HCT116 (cell line): Measurements from ENCODE around the gene RPS6KL1. TPM values are rescaled to one million over a fixed set of nuclear protein-coding genes. Genes with fewer than 3 reads are reported as not detected.

Source experiments
- ATAC-seq: fragments of 200-7000 bp; cut with Tn5 transposase; 2 replicates; pipeline ENCODE4 v1.9.1; 2020; ENCODE audit warnings: mild to moderate bottlenecking, moderate library complexity
- BruUV-seq: library from RNA; stranded (reverse); fragments of 400-500 nt; replicated peaks from 2 replicates; lab custom pipeline; 2021; lab: Mats Ljungman, UMichigan
- CTCF ChIA-PET: fragments of 300-600 bp; sonication (Branson Sonifier 250); formaldehyde crosslinking; loops from one replicate; lab custom pipeline; 2021; ENCODE audit warnings: antibody characterized with exemption; lab: Charles Lee
- POLR2A ChIA-PET: fragments of 300-600, 350-600 bp; sonication (Branson Sonifier 250); formaldehyde crosslinking; loops from one replicate; lab custom pipeline; 2021; ENCODE audit warnings: antibody characterized with exemption; lab: Charles Lee
- RAD21 ChIA-PET, 2 experiments: fragments of 300-600 bp; sonication (Branson Sonifier 250); formaldehyde crosslinking; loops; one replicate each; lab custom pipeline; 2023; ENCODE audit warnings: low total read pairs in 2 of 2; ENCODE audit not compliant: uncharacterized antibody in 2 of 2, unreplicated experiment in 2 of 2, low non-redundant PET in 1 of 2; lab: Charles Lee
- DNase-seq: peaks from one replicate; pipeline ENCODE4 v3.0.0-alpha.2; 2010; ENCODE audit warnings: low read depth, low spot score
- H2AFZ ChIP-seq: fragments of 200-600 bp; shearing (Covaris generic), sonication (generic); 2 replicates; pipeline ENCODE4 v1.6.1; 2017; ENCODE audit warnings: low read depth, mixed run types, mixed read lengths, antibody characterized with exemption, low read length; ENCODE audit not compliant: poor library complexity, severe bottlenecking
- H3K27ac ChIP-seq: 2 replicates; pipeline ENCODE4 v1.5.1; 2012; ENCODE audit warnings: low read depth, low read length
- H3K27me3 ChIP-seq: fragments of 200-600 bp; sonication (generic); 2 replicates; pipeline ENCODE4 v1.6.1; 2016; ENCODE audit warnings: mixed run types, low read length, mixed read lengths; ENCODE audit not compliant: insufficient read depth
- H3K36me3 ChIP-seq, 2 experiments: fragments of 200-500 bp in 1 of 2; fragments of 200-600 bp in 1 of 2; sonication (Bioruptor generic) in 1 of 2; sonication (generic) in 1 of 2; 2 replicates each; pipeline versions ENCODE4 v1.5.1 to v1.6.1; 2014 to 2016; ENCODE audit warnings: low read length in 2 of 2, inconsistent platforms in 1 of 2, mixed read lengths in 1 of 2, mixed run types in 1 of 2; ENCODE audit not compliant: insufficient read depth in 2 of 2, control insufficient read depth in 1 of 2
- H3K4me1 ChIP-seq, 2 experiments: fragments of 200-600 bp in 1 of 2; sonication (generic) in 1 of 2; 2 replicates each; pipeline versions ENCODE4 v1.5.1 to v1.6.1; 2012 to 2017; ENCODE audit warnings: low read length in 2 of 2, inconsistent platforms in 1 of 2, mild to moderate bottlenecking in 1 of 2, mixed read lengths in 1 of 2, mixed run types in 1 of 2, moderate library complexity in 1 of 2; ENCODE audit not compliant: insufficient read depth in 2 of 2, control insufficient read depth in 1 of 2
- H3K4me2 ChIP-seq: fragments of 200-600 bp; sonication (generic); 2 replicates; pipeline ENCODE4 v1.6.1; 2017; ENCODE audit warnings: mixed run types, low read length, mixed read lengths
- H3K4me3 ChIP-seq, 2 experiments: fragments of 200-600 bp in 1 of 2; sonication (generic) in 1 of 2; replicated peaks in 1 of 2; 2 replicates each; pipeline ENCODE4 v1.5.1; 2011 to 2016; ENCODE audit warnings: low read length in 2 of 2, control low read depth in 1 of 2, low read depth in 1 of 2, mild to moderate bottlenecking in 1 of 2, mixed read lengths in 1 of 2, mixed run types in 1 of 2
- H3K79me2 ChIP-seq: fragments of 200-600 bp; sonication (generic); 2 replicates; pipeline ENCODE4 v1.6.1; 2017; ENCODE audit warnings: mild to moderate bottlenecking, mixed run types, low read length, moderate library complexity, mixed read lengths; ENCODE audit not compliant: insufficient read depth
- H3K9ac ChIP-seq: fragments of 200-600 bp; sonication (generic); 2 replicates; pipeline ENCODE4 v1.6.1; 2016; ENCODE audit warnings: low read length, mixed read lengths
- H3K9me2 ChIP-seq: fragments of 200-600 bp; sonication (generic), shearing (Covaris generic); 2 replicates; pipeline ENCODE4 v1.6.1; 2017; ENCODE audit warnings: mixed run types, mild to moderate bottlenecking, moderate library complexity; ENCODE audit not compliant: insufficient read depth
- H3K9me3 ChIP-seq, 2 experiments: fragments of 200-500 bp in 1 of 2; fragments of 200-600 bp in 1 of 2; sonication (Bioruptor generic) in 1 of 2; sonication (generic) in 1 of 2; 2 replicates each; pipeline ENCODE4 v1.6.1; 2014 to 2017; ENCODE audit warnings: low read length in 2 of 2, mixed read lengths in 2 of 2, inconsistent platforms in 1 of 2, low read depth in 1 of 2, mild to moderate bottlenecking in 1 of 2, mixed run types in 1 of 2, moderate library complexity in 1 of 2; ENCODE audit not compliant: control insufficient read depth in 1 of 2, insufficient read depth in 1 of 2
- H4K20me1 ChIP-seq: fragments of 200-600 bp; sonication (generic), shearing (Covaris generic); 2 replicates; pipeline ENCODE4 v1.6.1; 2017; ENCODE audit warnings: mixed run types, mild to moderate bottlenecking, moderate library complexity; ENCODE audit not compliant: insufficient read depth
- ATF3 ChIP-seq: IDR thresholded peaks from 2 replicates; pipeline ENCODE4 v1.6.1; 2012
- CBX3 ChIP-seq: IDR thresholded peaks from 2 replicates; pipeline ENCODE4 v1.6.1; 2012; ENCODE audit warnings: low read depth
- CEBPB ChIP-seq: IDR thresholded peaks from 2 replicates; pipeline ENCODE4 v1.6.1; 2012; ENCODE audit warnings: low read depth
- ELF1 ChIP-seq: IDR thresholded peaks from 2 replicates; pipeline ENCODE4 v1.6.1; 2012; ENCODE audit warnings: low read depth, borderline replicate concordance
- EZH2 ChIP-seq: fragments of 200-600 bp; sonication (generic); IDR thresholded peaks from 2 replicates; pipeline ENCODE4 v1.6.1; 2017; ENCODE audit warnings: antibody characterized with exemption, mixed run types
- FOSL1 ChIP-seq: IDR thresholded peaks from 2 replicates; pipeline ENCODE4 v1.6.1; 2012; ENCODE audit warnings: low read depth
- JUND ChIP-seq: IDR thresholded peaks from 2 replicates; pipeline ENCODE4 v1.6.1; 2012
- POLR2AphosphoS5 ChIP-seq: IDR thresholded peaks from 2 replicates; pipeline ENCODE4 v1.6.1; 2011; ENCODE audit warnings: mild to moderate bottlenecking, low read depth, low read length, moderate library complexity
- RAD21 ChIP-seq: IDR thresholded peaks from 2 replicates; pipeline ENCODE4 v1.6.1; 2012; ENCODE audit warnings: low read depth, mild to moderate bottlenecking
- SP1 ChIP-seq: IDR thresholded peaks from 2 replicates; pipeline ENCODE4 v1.6.1; 2012; ENCODE audit warnings: low read depth
- ZFX ChIP-seq: fragments of 450-650 bp; IDR thresholded peaks from 2 replicates; pipeline ENCODE4 v1.6.1; 2017
- intact Hi-C: fragments of 100-400 bp; cut with micrococcal nuclease; formaldehyde crosslinking; loops from 2 replicates; pipeline ENCODE4 v1.10.0; 2022
- total RNA-seq: library from RNA; stranded (reverse); gene quantifications from one replicate; pipeline ENCODE4 v1.2.1, GENCODE V29; 2021; ENCODE audit not compliant: unreplicated experiment

Gene RPS6KL1
- total RNA-seq, 1 experiment from 2014 or later, result 6.7 TPM

- TF ChIP-seq ELF1 (no peak), CEBPB (no peak), ATF3 (no peak), RAD21 (no peak), POLR2AphosphoS5 (no peak)
Observed at GRCh38 chr14:74888164-74889158, 34.6 kb downstream of the RPS6KL1 start (continued).

- H3K27ac ChIP-seq, result no peak overlapping the region
- H3K9me2 ChIP-seq, result no peaks in the 10 kb centered on the region
- no peak for DNase-seq
- no peak for ATAC-seq
- no peak overlapping the region for H3K9ac ChIP-seq
- no peak overlapping the region for H3K4me3 ChIP-seq
- CTCF ChIA-PET, result no interaction called here
- H3K4me2 ChIP-seq, result no peak overlapping the region
- H3K27me3 ChIP-seq, result no peaks in the 10 kb centered on the region
- POLR2A ChIA-PET, result no interaction called here
- H3K79me2 ChIP-seq, result peaks cover 87% of the 10 kb centered on the region
- peaks cover 17 to 32% of the 10 kb centered on the region in 2 experiments; a peak in 3 of 4 replicates for H3K36me3 ChIP-seq
- H4K20me1 ChIP-seq, result peaks cover 15% of the 10 kb centered on the region; the same call in 1 of the 2 replicates
- H2AFZ ChIP-seq, result no peak overlapping the region
- peaks cover 29 to 32% of the 10 kb centered on the region in 2 experiments for H3K4me1 ChIP-seq
- RAD21 ChIA-PET, result no interaction called here
- H3K9me3 ChIP-seq, result no peaks in the 10 kb centered on the region
- intact Hi-C loops, result no loop called here
- TF ChIP-seq EZH2 (no peak), FOSL1 (no peak), SP1 (no peak), CBX3 (no peak), JUND (no peak), ZFX (no peak)
- BruUV-seq, result no TSS peak
Observed at GRCh38 chr14:74886001-74886400, 37.1 kb downstream of the RPS6KL1 start.
